HuH-7 (cell line): Measurements from ENCODE around the gene FHIT.

Experiments
- DNase-seq: peaks from one replicate; pipeline ENCODE4 v3.0.0; 2011; ENCODE audit warnings: low spot score

FHIT gene

DNA sequence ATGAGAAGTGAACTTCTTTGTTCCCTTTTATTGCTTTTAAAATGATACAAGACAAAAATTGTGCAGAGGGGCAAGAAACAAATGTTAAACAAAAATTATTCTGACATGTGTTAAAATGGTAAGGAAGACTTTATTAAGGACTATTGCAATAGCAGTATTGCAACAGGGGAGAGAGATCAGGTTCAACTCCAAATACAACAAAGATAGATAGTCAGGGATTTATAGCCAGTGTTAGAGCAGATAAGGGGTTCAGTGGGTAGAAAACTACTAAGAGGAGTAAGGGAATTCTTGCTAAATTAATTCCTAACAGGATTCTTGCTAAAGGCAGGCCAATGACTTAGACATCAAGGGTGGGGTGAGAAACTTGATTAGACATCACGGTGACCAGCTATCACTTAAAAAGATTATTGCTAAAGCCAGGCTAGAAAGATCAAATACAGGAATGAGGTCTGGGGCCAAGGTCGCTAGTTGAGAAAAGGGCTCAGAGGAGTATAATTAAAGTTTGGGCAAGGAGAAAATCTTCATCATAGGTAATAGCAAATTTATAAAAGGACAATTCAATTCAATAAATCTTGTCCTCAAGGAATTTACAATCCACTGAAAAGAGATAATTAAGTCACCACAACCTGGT is 81.5 kb downstream of the FHIT start:
- no peak for DNase-seq

DNA sequence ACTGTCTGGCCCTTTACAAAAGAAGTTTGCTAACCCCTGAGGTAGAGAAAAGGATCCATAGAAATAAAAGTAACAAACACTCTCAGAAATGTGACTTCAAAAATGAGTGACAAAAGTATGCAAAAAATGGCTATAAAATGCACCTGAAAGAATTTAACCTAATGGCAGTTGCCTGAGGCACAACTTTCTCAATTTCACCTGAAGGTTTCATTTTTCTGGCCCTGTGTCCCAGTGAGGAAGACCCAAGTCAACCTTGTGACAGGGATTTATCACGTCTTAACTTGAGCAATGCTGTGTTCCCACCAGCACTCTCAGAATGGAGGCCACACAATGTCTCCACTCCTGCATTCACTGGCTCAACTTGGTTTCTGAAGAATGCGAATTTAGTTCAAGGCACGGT is 83.0 kb downstream of the FHIT start:
- no peak for DNase-seq

DNA sequence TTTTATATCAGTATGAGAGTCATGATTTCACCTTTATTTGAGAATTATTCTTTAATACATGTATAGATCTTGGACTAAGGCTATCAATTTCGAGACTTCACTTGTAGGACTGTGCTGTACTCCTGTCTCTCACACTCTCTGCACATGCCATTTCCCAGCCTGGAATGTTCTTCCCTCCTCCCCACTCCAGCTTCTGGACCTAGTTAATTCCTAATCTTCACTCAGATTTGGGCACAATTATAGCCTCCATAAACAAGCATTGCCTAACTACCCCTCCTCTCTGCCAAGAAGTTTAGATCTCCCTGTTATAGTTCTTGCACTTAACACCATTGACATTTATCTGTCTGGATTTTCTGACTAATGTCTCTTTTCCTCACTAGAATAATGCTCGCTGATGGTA is 88.3 kb downstream of the FHIT start:
- DNase-seq, result no peak

DNA sequence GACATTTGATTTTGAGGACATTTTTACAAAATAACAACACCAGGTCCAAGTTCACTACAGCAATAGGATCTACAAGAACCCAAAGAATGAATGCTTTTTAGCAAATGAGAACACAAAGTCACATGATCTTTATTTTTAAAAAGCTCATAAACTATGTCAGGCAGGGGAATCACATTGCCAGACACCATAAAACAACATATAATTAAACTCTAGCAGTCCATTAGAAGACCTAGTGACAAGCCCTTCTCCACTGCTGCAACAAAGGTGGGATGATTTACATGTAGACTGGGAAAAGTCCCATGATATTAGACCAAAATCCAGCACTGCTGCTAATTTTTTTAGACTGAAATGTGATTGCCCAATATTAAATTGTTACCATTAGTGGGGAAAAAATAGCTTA is 92.6 kb downstream of the FHIT start:
- DNase-seq, result no peak

DNA sequence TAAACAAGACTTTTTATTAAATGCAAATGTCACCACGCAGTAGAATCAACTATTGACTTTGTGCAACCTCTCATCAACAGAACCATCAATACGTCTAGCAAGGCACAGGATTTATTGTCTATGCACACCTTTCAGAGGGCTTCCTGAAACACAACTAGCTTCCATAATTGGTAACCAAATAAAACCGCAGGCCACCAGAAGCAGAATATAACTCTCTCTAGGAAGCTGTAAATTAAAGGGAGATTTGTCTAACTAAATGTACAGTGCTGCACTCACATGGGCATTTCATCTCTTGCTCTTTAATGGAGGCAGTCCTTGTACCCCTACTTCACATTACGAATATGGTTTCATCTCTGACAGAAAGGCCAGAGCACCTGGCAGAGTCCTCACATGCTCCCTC is 93.0 kb downstream of the FHIT start:
- DNase-seq, result no peak

DNA sequence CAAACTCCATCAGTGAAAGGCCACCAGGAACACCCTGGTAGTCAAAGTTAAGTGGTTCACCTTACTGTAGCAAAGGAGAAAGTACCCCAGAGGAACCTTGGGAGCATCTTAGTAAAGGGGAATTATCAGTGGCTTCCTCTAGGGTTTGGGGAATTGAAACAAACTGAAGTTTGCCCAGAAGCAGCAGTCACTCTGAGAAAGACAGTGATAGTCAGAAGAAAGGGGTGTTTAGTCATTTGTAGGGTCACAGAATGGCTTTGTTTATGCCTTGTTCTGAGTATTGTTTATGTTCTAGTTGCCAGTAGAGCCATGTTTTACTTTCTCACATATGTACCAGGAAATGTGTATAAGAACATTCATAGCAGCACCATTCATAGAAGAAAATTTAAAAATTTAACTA is 93.8 kb downstream of the FHIT start:
- DNase-seq, result no peak

DNA sequence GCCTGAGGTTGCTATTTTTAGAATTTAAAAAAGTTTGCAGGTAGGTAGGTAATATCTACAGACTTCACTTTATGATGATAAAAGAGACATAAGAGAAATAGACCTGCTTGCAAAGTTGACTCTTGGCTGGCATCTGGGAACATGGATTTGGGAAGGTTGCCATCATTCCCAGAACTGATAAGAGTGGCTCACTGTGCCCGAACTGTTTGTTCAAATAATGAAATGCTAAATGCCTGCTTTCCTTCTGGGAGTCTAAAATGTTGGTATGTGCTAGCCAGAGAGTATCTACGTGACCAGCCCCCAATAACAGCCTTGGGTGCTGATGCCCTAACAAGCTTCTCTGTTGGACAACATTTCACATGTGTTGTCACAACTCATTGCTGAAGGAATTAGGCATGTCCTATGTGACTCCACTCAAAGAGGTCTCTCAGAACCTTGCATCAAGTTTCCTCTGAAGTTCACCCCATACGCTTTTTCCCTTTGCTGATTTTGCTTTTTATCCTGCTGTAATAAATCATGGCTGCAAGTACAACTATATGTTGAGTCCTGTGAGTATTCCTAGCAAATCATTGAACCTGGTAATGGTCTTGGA is 95.5 kb downstream of the FHIT start:
- DNase-seq, result no peak

DNA sequence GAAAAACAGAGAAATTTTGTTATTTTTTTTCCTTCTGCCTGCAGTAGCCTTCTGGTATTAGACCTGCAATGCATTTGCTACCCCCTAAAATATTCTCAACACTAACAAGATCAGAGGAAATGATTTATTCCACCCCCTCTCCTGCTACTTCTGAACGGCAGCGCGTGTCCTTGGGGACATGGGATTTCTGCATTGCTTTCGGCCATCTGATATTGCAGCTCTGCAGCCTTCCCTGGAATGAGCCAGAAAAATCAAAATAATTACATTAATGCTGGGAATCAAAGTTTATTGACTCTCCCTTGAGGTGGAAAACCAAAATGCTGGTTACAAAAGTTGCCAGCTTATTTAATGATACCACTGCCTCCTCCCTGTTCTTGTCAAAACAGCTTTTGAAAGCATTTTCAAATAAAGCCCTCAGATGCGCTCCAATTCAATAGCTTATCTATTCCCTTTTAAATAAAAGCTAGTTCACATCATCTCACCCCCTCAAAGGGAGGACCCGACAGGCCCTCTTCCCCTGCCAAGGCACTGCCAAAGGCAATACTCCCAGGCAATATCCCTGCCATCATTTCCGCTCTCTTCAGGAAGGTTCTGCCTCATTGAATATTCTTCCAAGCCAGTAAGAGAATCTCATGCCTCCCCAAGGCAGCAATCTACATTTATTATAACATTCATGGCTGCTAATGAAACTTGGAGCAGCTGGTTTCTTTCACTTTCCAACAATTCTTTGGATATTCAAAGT is 96.6 kb downstream of the FHIT start:
- DNase-seq, result no peak

DNA sequence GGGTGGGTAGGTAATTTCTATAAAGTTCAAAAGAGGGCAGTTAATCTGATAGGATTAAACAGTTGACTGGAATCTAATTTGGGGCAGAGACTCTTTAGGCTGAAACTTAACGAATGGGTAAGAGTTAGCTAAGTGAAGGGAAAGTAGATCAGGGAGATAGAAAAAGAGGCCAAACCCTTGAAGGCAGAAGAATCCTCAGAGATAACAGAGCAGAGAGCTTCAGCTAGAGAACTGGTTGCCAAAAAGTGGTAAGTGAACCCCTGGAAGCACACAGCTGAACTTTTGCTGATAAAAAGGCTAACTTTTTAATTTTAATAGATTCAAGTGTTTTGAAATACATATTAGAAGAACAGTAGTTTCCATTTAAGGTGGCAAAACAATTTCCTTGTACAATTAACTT is 99.2 kb downstream of the FHIT start:
- DNase-seq, result no peak

DNA sequence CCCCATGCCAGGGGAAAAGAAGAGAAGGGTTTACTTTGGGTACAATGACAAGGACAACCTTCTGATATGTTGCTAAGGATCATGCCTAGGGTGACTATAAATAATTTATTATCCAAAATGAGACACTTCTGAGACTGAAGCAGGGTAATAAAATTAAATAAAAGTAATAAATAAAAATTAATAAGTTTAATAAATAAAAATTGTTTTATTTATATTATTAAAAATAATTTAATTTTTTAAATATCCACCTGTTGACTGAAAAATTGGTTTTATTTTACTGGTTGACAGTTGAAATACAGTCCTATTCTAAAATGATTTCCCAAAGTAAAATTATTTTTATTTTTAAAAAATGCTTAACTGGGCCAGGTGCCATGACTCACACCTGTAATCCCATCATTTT is 102.0 kb downstream of the FHIT start:
- DNase-seq, result no peak

DNA sequence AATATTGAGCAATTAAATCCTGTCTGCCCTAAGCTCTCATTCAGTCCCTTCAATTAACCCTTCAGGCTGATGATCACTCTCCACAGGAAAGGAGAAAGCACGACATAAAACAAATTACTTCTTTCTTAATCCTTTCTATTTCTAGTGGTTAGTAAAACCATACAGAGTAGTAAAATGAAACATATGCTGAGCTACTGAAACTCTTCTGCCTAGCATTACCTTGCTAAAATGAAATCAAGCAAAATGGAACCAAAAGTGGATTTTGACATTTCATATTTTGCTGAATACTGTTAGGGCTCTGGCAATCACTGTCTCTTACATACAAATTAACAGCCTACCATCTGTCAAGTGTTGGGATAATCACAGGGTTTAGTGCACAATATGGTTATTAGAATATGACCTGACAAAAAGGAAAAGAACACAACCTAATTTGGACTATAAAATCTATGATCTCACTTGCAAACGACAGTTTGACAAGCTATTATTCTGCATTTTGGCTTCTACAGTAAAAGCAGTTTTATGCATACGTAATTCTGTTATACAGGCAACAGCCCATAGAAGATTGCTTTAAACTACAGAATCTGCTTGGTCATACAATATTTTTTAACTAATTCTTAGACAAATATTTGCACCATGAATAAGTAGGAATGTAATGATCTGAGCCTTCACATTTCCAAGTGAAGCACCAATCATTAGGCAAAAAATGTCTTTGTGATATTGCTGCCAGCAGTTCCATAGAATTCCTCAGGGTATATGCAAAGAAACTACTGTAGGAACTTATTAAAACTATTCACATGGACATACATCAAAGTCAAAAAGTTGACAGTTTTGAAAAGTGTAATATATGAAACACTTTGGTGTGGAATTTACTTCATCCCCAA is 105.0 kb downstream of the FHIT start:
- DNase-seq, result no peak

DNA sequence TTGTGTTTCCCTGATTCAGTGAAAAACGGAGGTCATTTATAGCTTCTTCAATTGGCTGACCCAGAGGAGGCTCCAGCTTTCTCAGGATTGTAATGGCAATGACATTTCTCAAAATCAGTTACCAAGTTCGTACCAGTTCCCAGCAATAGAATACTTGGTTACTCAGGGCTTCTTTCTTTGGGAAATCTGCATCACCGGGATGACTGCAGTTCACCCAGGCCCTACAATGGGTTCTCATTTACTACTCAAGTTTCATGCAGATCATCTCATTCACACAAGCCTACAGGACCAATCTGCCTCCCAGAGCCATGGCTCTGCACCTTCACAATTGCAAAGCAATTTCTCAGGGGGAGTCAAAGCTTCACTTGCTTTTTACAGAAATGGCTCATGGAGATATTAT is 109.6 kb downstream of the FHIT start:
- no peak for DNase-seq

DNA sequence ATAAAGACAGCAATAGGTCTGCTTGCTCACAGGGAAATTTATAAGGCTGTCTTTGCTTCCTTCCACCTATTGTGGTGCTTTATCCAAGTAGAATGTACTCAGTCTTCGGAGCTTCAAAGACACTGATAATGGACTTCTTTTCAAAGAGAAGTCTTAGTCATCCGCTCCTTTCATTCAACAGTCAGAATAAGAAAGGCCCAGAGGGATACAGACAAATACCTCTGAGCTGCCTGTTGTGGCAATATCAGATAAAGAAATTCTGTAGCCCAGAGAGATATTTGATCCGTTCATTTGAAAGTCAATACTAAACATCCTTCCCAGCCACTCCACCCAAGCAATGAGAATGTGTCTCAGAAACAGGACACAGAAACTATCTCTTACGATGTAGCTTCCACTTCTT is 110.0 kb downstream of the FHIT start:
- DNase-seq, result no peak

DNA sequence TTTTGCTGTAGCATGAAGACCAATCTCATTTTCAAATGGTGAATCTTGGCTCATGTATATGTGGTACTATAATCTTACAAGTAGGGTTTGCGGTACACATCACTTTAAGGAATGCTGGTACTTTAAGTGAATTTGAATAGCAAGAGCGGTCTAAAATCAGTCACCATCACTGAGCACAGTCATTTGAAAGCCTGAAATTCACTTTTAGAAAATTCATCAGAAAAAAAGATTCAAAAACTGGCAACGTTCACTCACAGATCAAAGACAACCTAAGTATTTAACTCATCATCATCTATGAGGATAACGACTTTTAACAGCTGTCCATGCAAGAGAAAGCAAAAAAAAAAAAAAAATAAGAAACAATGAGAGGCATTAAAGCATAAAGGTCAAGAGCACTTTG is 111.6 kb downstream of the FHIT start:
- no peak for DNase-seq

DNA sequence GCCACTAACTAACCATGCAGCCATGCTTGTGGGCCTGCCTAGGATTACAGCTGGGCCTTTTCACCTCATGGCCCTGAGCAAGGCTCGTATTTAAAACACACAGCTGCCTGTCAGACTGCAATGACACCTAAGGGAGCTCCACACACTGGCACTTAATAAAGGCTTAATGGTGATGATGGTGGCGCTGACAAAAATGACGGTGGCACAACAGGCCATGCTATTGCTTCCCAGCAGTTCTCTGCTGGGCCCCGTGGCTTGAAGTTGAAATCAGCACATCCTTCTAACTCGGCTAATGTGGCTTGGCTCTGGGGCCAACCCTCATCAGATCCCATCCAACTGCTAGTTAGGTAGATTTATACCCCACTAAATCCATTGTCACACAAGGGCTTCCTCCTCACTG is 112.9 kb downstream of the FHIT start:
- DNase-seq, result no peak

DNA sequence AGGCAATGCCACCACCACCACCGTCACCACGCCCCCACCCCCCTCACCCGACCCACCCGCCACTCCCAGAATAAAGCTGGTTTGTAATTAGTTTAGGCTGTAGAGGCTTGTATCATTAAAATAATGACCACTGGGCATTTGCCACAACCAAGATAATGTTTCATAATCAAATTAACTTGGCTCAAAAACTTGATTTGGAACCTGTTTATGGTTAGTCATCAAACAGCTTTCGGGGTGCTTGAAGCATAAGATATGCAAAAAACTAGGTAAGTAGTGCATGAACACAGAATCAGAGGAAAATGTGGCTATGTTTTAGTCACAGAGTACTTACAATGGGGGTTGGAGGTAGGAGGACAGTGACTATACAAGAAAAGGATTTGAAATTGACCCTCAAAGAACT is 115.1 kb downstream of the FHIT start:
- no peak for DNase-seq

DNA sequence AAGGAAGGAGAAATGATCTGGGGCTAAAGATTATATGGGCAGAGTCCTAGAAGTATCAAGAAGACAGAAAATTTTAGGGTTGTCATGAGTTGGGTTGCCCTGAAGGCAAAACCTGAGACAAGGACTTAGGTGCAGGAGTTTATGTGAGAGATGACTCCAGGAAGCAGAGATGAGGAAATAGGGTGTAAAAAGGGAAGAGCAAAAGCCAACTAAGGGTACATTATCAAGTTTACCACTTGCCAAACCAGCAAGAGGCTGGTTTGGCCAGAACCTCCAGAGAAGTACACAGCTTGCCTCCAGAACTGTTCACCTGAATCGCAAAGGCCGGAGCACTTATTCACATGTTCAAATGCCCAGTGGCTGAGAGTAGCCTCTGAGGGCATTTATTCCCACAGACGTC is 116.7 kb downstream of the FHIT start:
- no peak for DNase-seq

DNA sequence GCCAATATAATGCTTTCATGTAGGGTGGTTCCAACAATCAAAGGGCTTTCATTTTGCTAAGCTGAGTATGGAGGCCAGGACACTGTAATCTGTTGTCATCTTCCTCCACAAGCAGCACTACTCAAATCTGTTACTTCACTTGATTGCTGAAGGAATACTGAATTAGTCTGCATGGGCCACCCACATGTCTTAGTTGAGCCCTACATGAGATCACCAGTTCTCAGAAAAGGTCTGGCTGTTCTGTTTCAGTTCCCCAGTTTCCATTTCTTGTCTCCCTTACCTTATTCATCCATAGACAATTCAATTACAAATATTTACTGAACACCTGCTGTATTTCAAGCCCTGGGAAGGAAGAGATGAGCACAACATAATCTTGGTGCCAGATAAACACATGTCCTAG is 119.2 kb downstream of the FHIT start:
- no peak for DNase-seq

DNA sequence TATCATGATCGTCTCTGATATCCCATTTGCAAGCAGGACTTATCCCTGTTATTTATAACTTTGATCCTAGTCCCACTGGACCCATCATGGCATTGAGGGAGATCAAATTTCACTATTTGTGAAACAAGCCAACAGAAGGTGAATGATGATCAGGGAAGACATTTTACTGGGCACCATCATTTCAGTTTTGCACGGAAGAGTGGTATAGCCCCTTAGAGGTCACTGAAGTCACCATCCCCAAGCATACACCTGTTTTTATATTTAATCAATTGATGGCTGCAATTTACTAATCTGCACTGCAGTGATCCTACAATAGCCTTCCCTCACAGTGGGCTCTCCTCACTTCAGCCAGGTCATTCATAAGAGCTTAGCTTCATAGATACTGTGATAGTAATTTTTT is 132.4 kb downstream of the FHIT start:
- no peak for DNase-seq

DNA sequence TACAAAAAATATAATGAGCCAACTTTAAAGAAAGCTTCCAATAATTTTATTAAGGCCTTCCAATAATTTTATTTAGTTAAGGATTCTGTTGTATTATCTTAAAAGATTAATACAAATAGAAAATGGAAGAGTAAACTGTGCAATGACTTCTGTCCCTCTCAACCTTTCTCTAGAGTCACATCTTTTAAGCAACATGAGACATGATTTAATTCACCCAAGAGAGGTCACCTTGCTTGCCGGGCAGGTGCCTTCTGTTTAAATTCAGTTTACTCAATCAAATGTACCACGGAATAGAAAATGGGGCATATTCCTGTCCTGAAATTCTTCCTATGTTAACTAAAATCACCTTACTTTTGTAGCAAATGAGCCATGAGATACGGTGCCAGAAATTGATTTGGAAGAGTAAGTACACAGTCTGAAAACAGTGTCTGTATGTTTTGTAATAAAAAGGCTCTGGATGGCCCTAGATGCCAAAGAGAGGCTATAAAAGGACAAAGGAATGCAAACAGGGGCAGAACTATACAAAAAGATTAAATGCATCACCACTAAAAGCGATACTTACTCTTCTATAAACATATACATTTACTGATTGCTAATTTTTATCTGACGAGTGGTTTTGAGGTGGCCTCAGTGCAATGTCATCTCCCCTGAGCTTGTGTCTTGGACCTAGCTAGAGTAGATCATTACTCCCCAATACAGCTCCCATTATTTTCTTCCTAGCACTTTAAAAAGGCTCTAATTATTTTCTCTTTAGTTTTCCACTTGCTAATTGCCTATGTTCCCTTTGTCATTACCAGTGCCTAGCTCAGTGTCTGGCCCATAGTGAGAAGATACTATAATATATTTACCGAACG is 134.0 kb downstream of the FHIT start:
- DNase-seq, result no peak

DNA sequence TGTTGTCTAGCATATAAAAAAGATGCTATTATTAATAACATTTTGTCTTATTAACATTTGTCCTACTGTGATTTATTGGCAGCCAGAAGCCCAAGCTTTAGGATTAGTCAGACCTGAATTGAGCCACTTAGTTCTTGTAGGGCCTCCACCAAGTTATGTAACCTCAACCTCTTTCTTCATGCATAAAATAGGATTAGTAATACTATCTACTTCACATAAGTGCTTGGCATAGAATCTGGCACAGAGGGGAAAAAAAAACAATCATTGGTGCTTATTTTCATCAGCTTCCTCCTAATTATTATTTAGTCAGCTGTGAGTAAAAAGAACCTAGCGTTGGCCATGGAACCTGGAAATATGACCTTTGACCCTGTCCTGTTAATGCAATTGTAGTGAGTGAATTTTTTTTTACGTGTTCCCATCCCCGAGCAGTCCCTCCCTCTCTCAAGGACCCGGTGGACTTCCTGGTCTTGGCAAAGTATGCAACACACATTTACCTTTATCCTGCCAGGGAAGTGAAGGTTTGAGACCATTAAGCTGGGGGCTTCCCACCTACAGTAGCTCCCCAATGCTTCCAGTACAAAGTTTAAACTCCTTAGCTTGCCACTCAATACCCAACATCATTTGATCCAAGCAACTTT is 136.8 kb downstream of the FHIT start:
- DNase-seq, result no peak
